Upper lobe of left lung (tissue), 6 donors: ENCODE data around the gene PRKCE. TPM values are rescaled to one million over a fixed set of nuclear protein-coding genes. Genes with fewer than 3 reads are reported as not detected.

Experiments
- ATAC-seq, 2 donors: fragments of 200-7000 bp; cut with Tn5 transposase; one replicate each; pipeline ENCODE4 v1.9.1; 2022; ENCODE audit warnings: mild to moderate bottlenecking in 2 of 2, moderate library complexity in 2 of 2; ENCODE audit not compliant: low FRiP score in 2 of 2
- DNase-seq, 2 donors: peaks; one replicate each; pipeline ENCODE4 v3.0.0-alpha.2; 2019 to 2020
- H3K27ac ChIP-seq, 4 donors: fragments of 200-600 bp; sonication (generic); one replicate each; pipeline ENCODE4 v1.5.1; 2016 to 2019
- H3K27me3 ChIP-seq, 4 donors: fragments of 200-600 bp; sonication (generic); one replicate each; pipeline ENCODE4 v1.5.1; 2017 to 2019
- H3K36me3 ChIP-seq, 4 donors: fragments of 200-600 bp; sonication (generic); one replicate each; pipeline ENCODE4 v1.5.1; 2016 to 2019
- H3K4me1 ChIP-seq, 4 donors: fragments of 200-600 bp; sonication (generic); one replicate each; pipeline ENCODE4 v1.5.1; 2018 to 2019
- H3K4me3 ChIP-seq, 4 donors: fragments of 200-600 bp; sonication (generic); one replicate each; pipeline ENCODE4 v1.5.1; 2017 to 2019; ENCODE audit warnings: mild to moderate bottlenecking in 2 of 4, moderate library complexity in 1 of 4
- H3K9me3 ChIP-seq, 4 donors: fragments of 200-600 bp; sonication (generic); one replicate each; pipeline ENCODE4 v1.5.1; 2018 to 2019
- CTCF ChIP-seq, 6 experiments: fragments of 450-650 bp in 4 of 6; fragments of 200-600 bp in 2 of 6; sonication (generic) in 2 of 6; IDR thresholded peaks; one replicate each; pipeline ENCODE4 v1.5.1; 2016 to 2019; ENCODE audit warnings: antibody characterized with exemption in 6 of 6
- EP300 ChIP-seq, 4 donors: sonication (generic); formaldehyde crosslinking; IDR thresholded peaks; one replicate each; pipeline ENCODE4 v1.5.1; 2017; ENCODE audit warnings: antibody characterized with exemption in 4 of 4, control low read depth in 2 of 4
- POLR2A ChIP-seq, 4 donors: fragments of 450-650 bp; IDR thresholded peaks; one replicate each; pipeline ENCODE4 v1.5.1; 2016 to 2017; ENCODE audit warnings: antibody characterized with exemption in 4 of 4, mild to moderate bottlenecking in 2 of 4
- POLR2AphosphoS5 ChIP-seq, 2 donors: sonication (generic); formaldehyde crosslinking; IDR thresholded peaks; one replicate each; pipeline ENCODE4 v1.5.1; 2017; ENCODE audit warnings: antibody characterized with exemption in 2 of 2
- WGBS, 2 donors: methylation state at CpG; one replicate each; pipeline ENCODE4 v1.1.5; 2017 to 2018; 5-methylcytosine and 5-hydroxymethylcytosine counted together
- total RNA-seq, 6 donors: library from RNA; depleted of rRNA in 4 of 6; stranded (reverse); fragments of >200 nt in 4 of 6; gene quantifications; one replicate each; pipeline versions ENCODE4 v1.1.0 to v1.2.1, GENCODE V29; 2016 to 2021
- donor health status: DM: no; HTN: no; CAD: no; lungs with moderate emphysema.
- donor health status: DM: no; HTN: yes; CAD: no; lungs with severe emphysema.

Gene PRKCE
- total RNA-seq, 6 donors from 2014 or later, result 54.9 to 124 (median 75.6) TPM

GRCh38 chr2:46006473-46007025, 355.1 kb downstream of the PRKCE start:
- Histone ChIP-seq H3K36me3 (peaks cover 0 to 33% (median 6%) of the 10 kb centered on the region in 4 donors), H3K4me1 (peaks cover 13 to 23% (median 18%) of the 10 kb centered on the region in 4 donors), H3K27ac (peak overlapping the region in 1 of 4 donors; percentile 2), H3K27me3 (no peaks in the 10 kb centered on the region), H3K4me3 (no peak overlapping the region), H3K9me3 (no peaks in the 10 kb centered on the region)
- 90 to 94% methylated on average over 7 of the region's 7 CpGs for WGBS, 2 donors
- ATAC-seq (no peak), DNase-seq (no peak)
- no peak for TF ChIP-seq CTCF (IDR thresholded peaks at IDR 0.05)
- TF ChIP-seq EP300 (IDR thresholded peaks at IDR 0.05), result no peak

GRCh38 chr2:46007412-46007811, 355.9 kb downstream of the PRKCE start:
- peak in 1 of 2 donors; percentile 40 for DNase-seq
- peaks cover 5 to 17% (median 9%) of the 10 kb centered on the region in 4 donors for H3K4me1 ChIP-seq
- 85 to 89% methylated on average over 10 to 11 of the region's 11 CpGs for whole genome bisulfite sequencing, 2 donors
- H3K27ac ChIP-seq, result peak overlapping the region in 2 of 4 donors; percentile 28 to 49
- no peaks in the 10 kb centered on the region for H3K9me3 ChIP-seq
- H3K4me3 ChIP-seq, result no peak overlapping the region
- TF ChIP-seq CTCF (IDR thresholded peaks at IDR 0.05), result no peak
- TF ChIP-seq POLR2AphosphoS5 (IDR thresholded peaks at IDR 0.05), result no peak
- TF ChIP-seq EP300 (IDR thresholded peaks at IDR 0.05), result no peak
- TF ChIP-seq POLR2A (IDR thresholded peaks at IDR 0.05), result no peak
- peaks cover 0 to 33% (median 7%) of the 10 kb centered on the region in 4 donors for H3K36me3 ChIP-seq
- H3K27me3 ChIP-seq, result no peaks in the 10 kb centered on the region
- ATAC-seq, result no peak

GRCh38 chr2:46008091-46008870, 356.8 kb downstream of the PRKCE start:
- TF ChIP-seq EP300 (IDR thresholded peaks at IDR 0.05) (no peak), POLR2A (IDR thresholded peaks at IDR 0.05) (no peak), POLR2AphosphoS5 (IDR thresholded peaks at IDR 0.05) (no peak), CTCF (IDR thresholded peaks at IDR 0.05) (no peak)
- Histone ChIP-seq H3K9me3 (no peaks in the 10 kb centered on the region), H3K4me1 (peaks cover 0 to 12% (median 6%) of the 10 kb centered on the region in 4 donors), H3K4me3 (no peak overlapping the region), H3K27me3 (no peaks in the 10 kb centered on the region), H3K27ac (peak overlapping the region in 2 of 4 donors; percentile 28 to 49), H3K36me3 (peaks cover 0 to 33% (median 7%) of the 10 kb centered on the region in 4 donors)
- no peak for ATAC-seq
- DNase-seq, result no peak
- WGBS, 2 donors, result 54 to 68% methylated on average over 5 of the region's 5 CpGs

- H3K36me3 ChIP-seq, result peaks cover 0 to 33% (median 6%) of the 10 kb centered on the region in 4 donors
- H3K4me3 ChIP-seq, result no peak overlapping the region
- peaks cover 0 to 12% (median 5%) of the 10 kb centered on the region in 4 donors for H3K4me1 ChIP-seq
- peak overlapping the region in 1 of 4 donors; percentile 4 for H3K27ac ChIP-seq
- DNase-seq, result no peak
- H3K27me3 ChIP-seq, result no peaks in the 10 kb centered on the region
- no peak for ATAC-seq
- no peaks in the 10 kb centered on the region for H3K9me3 ChIP-seq
- TF ChIP-seq POLR2AphosphoS5 (IDR thresholded peaks at IDR 0.05) (no peak), CTCF (IDR thresholded peaks at IDR 0.05) (no peak), EP300 (IDR thresholded peaks at IDR 0.05) (no peak), POLR2A (IDR thresholded peaks at IDR 0.05) (no peak)
- WGBS, 2 donors, result 81 to 87% methylated on average over 2 of the region's 2 CpGs
Measured at GRCh38 chr2:46009315-46009714, 357.8 kb downstream of the PRKCE start.
